ENCODE data around the gene IRX3.

DNA sequence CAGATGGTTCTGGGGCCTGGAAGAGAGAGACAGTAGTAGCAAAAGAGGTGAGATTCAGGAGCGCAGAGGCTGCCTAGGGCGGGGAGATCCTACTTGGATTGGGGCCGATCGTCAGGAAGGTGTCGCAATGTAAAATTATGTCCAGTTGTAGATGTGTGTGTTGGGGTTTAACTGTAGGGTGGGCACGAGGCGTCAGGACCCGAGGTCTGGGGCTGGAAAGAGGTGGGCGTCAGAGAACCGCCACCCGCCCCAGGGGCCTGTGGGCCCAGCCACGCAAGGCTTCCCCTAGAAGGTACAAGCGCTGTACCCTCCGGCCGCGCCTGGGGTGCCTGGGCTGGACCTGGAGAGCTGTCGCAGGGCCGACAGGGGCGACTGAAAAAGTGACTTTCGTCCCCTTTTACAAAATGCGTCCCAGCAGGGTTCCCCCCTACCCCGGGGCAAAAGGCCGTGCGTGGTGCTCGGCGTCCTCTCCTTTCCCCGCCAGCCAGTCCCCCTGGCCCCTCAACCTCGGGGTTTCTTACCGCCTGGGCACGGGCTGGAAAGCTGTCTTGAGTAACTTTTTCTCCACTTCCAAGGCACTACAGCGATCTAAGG lies 2.8 kb downstream of the IRX3 start:
- TF ChIP-seq POLR2A (IDR thresholded peaks at IDR 0.05; ENCODE audit: low read depth, low read length) (no peak), MEF2A (IDR thresholded peaks at IDR 0.05; ENCODE audit: insufficient read depth, low read depth, low read length) (no peak), EP300 (IDR thresholded peaks at IDR 0.05; ENCODE audit: borderline replicate concordance in 1 of 2, control insufficient read depth in 1 of 2, low read depth in 2 of 2, low read length in 2 of 2) (no peak), CEBPB (IDR thresholded peaks at IDR 0.05; ENCODE audit: borderline replicate concordance in 1 of 2, low read depth in 2 of 2, low read length in 2 of 2) (no peak)
- TF ChIP-seq, protein P1, sequence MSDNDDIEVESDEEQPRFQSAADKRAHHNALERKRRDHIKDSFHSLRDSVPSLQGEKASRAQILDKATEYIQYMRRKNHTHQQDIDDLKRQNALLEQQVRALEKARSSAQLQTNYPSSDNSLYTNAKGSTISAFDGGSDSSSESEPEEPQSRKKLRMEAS (IDR thresholded peaks at IDR 0.05; ENCODE audit: low read depth, low read length): no peak
- TF ChIP-seq, protein P2, sequence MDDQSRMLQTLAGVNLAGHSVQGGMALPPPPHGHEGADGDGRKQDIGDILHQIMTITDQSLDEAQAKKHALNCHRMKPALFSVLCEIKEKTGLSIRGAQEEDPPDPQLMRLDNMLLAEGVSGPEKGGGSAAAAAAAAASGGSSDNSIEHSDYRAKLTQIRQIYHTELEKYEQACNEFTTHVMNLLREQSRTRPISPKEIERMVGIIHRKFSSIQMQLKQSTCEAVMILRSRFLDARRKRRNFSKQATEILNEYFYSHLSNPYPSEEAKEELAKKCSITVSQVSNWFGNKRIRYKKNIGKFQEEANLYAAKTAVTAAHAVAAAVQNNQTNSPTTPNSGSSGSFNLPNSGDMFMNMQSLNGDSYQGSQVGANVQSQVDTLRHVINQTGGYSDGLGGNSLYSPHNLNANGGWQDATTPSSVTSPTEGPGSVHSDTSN (IDR thresholded peaks at IDR 0.05; ENCODE audit: insufficient replicate concordance, low read depth, low read length): no peak

All from GM12878 (cell line).